DMS53 treated with DMSO at 0.1 percent for 48 hours (cell line): ENCODE measurements around the gene STK11IP.

Experiments
- DNase-seq: peaks from one replicate; lab custom pipeline; 2025; ENCODE audit not compliant: unreplicated experiment; lab: John Stamatoyannopoulos, UW

Gene STK11IP

DNA sequence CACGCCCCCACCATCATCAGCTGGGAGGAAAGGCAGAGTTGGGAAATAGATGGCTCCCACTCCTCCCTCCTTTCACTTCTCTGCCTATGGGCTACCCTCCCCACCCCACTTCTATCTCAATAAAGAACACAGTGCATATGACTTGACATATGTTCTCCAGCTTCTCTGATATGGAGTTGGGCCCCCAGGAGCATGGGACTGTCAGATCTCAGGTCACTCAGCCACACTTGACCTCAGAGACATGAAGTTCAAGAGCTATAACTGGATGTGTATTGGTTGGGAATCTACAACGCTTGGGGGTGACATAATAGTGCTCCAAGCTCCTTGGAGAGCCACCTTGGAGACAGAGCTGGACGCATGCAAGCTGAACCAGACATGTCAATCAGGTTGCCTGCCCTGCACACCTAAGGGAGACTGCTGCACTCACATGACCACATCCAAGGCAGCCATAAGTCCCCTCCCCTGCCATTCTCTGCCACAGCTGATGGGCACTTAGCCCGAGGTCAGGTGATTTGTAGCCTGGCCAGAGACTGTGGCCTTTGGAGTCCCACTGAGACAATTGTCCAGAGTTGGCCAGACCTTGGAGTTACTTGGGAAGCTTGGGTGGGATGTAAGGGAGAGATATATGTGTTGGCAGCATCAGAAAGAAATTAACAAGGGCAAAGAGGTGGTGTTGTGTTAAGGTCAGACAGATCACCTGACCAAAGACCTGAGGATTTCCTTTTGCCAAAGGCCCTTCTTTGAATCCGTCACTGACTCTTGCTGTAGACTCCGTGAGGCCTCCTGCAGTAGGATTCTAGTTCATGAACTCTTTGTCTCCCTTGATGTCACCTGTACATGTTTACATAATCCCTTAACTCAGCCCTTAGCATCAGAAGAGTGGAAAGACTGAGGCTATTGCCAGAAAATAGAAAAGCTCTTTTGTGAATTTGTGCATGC, 21.8 kb upstream of the STK11IP start:
- no peak for DNase-seq

DNA sequence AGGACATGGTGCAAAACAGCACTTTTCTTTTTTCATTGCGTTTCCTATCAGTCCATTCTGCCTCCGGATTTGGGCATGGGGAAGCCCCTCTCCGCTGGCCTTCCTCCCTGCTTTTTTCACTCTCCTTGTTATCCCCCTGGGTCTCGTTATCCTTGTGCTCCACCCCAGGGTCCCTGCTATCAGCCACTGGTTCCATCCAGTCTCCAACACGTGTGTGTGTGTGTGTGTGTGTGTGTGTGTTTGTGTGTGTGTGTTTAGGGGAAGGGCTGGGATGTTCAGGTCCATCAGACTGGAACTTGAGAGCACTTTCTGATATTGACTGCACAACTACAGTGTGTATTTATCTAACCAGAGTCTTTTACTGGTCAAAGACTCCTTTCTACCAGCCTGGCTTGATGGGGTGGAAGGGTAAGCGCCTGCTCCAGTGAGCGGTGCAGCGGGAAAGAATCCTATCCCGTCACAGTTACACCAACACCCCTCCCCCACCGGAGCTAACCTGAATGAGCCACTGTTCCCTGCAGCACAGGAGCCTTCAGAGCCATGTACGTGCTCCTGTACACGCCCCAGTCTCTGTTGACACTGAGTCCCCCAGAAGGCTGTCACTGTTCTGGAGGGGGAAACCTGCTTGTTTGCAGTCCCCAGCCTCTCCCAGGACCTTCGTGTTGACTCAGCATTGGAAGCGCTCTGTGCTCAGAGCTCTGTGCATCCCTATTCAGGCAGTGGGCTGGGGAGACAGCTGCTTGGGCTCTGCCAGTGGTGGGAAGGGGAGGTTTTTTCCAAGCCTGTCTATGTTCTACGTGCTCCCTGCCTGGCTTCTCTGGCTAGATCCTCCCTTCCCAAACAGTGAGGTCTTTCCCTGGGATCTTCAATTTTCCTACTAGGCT, 20.9 kb upstream of the STK11IP start:
- peak; percentile 39 for DNase-seq

DNA sequence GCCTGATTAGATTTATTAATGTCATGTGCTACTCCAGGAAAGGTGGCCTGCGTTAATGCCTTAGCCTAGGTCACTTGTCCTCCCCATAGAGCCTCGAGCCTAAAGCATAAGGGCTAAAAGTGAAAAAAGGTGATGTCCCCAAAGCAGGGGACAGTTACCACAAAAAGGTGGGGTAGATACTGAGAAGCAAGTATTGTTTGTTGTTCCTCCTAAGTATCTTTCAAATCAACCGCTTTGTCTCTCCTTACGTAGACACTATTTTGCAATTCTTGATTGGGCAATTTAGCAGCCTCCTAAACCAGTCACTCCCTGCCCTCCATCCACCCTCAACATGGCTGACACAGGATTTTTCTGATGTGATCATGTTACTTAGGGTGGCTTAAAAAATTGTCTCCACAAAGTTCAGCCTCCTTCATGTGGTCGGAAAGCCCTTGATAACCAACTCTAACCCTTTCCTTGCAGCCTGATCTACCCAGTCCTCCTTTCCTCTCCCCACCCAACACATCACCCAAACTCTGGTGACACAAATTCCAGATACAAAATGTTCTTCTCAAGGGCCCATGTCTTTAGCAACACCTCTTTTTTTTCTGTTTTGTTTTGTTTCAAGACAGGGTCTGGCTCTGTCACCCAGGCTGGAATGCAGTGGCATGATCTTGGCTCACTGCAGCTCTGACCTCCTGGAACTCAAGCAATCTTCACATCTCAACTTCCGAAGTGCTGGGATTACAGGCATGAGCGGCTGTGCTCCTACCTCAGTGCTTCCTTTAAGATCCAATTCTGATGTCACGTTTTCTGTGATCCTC, 18.6 kb upstream of the STK11IP start:
- DNase-seq, result no peak

DNA sequence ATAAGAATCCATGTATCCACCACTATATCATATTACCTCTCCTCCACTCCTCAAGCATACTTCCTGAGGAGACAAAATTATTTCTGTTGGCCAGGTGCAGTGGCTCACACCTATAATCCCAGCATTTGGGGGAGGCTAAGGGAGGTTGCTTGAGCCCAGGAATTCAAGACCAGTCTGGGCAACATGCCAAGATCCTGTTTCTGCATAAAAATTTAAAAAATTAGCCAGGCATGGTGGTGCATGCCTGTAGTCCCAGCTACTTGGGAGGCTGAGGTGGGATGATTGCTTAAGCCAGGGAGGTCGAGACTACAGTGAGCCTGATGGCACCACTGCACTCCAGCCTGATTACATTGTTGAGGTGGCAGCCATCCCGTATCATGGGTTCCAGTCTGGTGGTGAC, 16.3 kb upstream of the STK11IP start:
- no peak for DNase-seq

GRCh38 chr2:219591091-219591490, 6.6 kb upstream of the STK11IP start:
- DNase-seq, result no peak

DNA sequence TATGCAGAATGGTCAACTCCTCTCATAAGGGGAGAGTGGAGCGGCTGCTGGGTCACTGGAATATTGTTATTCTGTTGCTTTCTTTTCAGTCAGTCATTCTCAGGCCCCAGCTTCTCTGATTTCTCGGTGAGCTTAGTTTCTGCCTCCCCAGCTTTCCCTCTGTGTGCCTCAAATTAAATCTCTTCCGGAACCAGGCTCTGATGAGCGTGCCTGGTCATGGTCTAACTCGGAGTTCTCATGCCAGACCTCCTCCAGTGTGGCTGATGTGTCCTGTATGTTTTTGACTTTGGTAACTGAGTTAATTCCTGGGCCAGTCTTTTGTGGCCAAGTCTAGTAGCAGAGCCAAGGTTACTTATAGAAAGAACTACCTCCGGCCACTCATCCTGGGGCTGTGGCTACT, 4.9 kb upstream of the STK11IP start:
- no peak for DNase-seq

DNA sequence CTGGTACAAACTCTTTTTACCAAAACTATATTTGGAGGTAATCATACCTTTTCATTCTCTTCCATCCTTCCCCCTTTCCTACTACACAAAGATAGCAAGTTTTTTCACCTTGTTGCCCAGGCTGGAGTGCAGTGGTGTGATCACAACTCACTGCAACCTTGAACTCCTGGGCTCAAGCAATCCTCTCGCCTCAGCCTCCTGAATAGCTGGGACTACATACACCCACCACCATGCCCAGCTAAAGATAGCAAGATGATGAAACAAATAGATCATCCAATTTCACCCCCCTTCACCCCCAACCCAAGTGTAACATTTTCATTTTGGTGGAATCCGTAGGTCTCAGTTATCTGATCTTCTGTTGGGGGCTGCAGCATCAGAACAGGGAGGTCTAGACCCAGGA, 4.5 kb upstream of the STK11IP start:
- no peak for DNase-seq

DNA sequence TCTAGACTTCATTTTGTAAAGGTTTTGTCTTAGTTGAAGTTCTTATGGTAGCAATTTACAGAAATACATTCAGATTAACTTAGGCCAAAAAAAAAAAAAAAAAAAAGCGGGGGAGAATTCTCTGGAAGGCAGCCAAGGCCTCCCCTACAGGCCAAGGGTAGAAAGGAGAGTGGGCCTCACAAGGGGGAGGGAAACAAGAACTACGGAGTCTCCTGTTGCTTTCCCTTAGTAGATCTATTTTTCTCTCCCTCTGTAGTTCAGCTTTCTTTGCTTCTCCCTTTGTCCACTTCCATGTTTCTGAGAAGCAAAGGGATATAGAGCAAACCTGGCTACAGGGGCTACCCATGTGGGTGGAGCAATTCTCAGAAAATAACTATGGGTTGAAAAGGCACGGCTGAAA, 2.4 kb upstream of the STK11IP start:
- no peak for DNase-seq

GRCh38 chr2:219596954-219597551, 604 bp upstream of the STK11IP start:
- no peak for DNase-seq

DNA sequence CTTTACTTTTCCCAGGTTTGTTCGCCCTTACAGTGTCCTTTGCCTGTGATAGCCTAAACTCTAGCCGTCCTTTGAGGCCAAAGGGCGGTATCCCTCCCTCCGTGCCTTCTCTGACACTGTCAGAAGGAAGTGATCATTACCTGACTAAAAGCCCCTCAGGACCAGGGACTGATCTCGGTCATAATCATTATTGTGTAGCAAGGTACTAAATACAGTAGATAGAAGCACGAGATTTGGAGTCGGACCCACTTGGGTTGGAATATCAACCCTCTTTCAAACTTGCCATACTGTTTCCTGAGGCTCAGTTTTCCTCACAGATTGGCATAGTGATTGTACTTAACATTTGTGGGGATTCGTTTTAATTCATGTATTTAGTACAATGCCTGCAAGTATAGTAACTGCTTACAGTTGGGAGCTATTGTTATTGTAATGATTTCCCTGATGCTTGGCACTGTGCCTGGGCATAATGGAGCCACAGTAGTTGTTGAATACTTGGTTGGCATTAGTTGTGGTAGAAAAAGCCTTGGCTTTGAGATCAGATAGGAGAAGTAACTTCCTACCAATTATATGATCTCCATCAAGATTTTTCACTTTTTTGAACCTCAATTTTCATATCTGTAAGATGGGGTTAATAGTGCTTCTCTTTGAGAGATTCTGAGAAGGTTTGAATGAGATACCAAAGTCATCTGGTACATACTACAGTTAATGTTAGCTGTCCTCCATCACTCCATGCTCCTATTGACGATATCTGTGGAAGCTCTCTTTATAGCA, 836 bp downstream of the STK11IP start:
- no peak for DNase-seq

DNA sequence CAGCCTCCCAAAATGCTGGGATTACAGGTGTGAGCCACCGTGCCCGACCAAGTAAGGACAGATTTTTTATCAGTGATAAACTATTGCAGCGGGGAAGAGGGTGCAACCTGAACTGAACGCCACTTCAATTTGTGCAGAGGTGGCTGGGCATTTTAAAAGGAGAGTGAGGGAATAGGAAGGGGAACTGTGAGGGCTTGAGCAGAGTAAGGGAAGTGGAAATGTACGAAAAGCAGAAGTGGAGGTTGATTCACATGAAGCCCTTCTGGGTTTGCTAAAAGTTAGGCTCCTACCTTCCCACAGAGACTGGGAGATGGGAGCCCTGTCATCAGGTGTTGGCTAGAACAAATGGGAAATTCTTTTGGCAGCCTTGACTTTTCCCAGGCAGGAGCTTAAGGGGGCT, 6.1 kb downstream of the STK11IP start:
- no peak for DNase-seq

DNA sequence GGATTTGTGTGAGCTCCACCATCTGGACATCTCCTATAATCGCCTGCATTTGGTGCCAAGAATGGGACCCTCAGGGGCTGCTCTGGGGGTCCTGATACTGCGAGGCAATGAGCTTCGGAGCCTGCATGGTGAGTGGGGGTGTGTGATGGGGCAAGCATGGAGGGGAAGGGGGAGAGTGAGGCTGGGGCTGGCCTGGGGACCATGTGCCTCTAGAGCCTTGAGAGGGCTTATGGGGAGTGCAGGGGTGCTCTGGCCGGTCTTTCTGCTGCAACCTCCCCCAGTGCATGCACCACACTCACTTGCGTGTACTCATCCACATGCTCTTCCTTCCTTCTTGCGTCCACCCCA, 7.9 kb downstream of the STK11IP start:
- DNase-seq, result no peak

GRCh38 chr2:219607931-219608330, 10.3 kb downstream of the STK11IP start:
- DNase-seq, result no peak

DNA sequence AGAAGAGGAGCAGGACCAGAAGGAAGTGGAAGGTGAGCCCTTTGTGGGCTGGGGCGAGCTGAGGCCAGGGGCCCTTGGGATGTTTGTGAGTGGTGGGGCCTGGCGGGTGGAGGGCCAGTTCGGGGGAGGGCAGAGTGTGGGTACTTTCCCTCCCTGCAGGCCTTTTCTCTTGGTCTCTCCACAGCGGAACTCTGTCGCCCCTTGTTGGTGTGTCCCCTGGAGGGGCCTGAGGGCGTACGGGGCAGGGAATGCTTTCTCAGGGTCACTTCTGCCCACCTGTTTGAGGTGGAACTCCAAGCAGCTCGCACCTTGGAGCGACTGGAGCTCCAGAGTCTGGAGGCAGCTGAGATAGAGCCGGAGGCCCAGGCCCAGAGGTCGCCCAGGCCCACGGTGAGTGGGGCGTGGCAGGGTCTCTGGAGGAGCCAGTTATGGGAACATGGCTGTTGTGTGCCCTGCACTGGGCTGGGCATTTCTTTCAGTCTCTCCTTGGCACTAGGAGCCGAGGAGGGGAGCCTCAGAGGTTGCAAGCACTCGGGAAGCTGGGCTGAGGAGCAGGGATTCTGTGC, 10.8 kb downstream of the STK11IP start:
- no peak for DNase-seq

GRCh38 chr2:219609149-219609750, 11.6 kb downstream of the STK11IP start:
- no peak for DNase-seq

GRCh38 chr2:219611306-219611705, 13.6 kb downstream of the STK11IP start:
- no peak for DNase-seq

DNA sequence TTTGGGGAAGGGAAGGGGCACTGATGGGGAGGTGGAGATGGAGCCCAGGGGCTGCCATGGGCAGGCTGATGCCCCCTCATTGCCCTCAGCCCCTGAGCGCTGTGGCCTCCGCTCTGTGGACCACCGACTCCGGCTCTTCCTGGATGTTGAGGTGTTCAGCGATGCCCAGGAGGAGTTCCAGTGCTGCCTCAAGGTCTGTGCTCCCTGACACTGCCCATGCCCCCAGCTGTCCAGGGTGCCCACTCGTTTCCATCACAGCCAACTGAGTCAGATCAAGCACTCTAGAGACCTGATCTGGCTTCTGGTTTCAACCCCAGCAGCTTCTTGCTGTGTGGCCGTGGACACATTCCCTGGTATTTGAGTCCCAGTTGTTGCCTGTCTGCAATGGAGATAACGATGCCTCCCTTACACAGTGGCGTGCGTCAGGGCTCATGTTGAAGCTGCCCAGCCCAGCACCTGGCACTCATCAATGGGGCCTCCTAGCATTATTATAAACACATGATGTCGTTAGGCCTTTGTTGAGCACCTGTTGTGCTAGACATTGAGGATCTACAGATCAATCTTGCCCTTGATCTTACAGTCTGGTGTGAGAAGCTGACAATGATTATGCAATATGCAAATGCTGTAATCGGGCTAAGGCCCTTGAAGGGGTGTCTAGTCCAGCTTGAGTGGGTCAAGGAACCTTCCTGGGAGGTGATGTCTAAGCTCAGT, 14.4 kb downstream of the STK11IP start:
- no peak for DNase-seq

GRCh38 chr2:219612577-219613286, 15.1 kb downstream of the STK11IP start:
- DNase-seq, result no peak
